HepG2 (cell line): Measurements from ENCODE around the gene SLBP. TPM values are rescaled to one million over a fixed set of nuclear protein-coding genes. Genes with fewer than 3 reads are reported as not detected.

Source experiments
- ATAC-seq: fragments of 200-7000 bp; cut with Tn5 transposase; 3 replicates; pipeline ENCODE4 v1.9.1; 2020; ENCODE audit warnings: mild to moderate bottlenecking, moderate library complexity
- BruUV-seq: library from RNA; stranded (reverse); fragments of 400-500 nt; replicated peaks from 2 replicates; lab custom pipeline; 2021; lab: Mats Ljungman, UMichigan
- CTCF ChIA-PET: fragments of 300-600 bp; formaldehyde crosslinking; extraction: SDS; loops from one replicate; lab custom pipeline; 2021; ENCODE audit warnings: low total read pairs, inconsistent platforms, low intra/inter-chr PET ratio; lab: Yijun Ruan, JAX
- POLR2A ChIA-PET: fragments of 350-600 bp; sonication (Branson Sonifier 250); formaldehyde crosslinking; loops from one replicate; lab custom pipeline; 2020; ENCODE audit warnings: antibody characterized with exemption, inconsistent platforms; lab: Yijun Ruan, JAX
- DNase-seq: peaks from one replicate; pipeline ENCODE4 v3.0.0-alpha.2; 2015; ENCODE audit warnings: low spot score
- FAIRE-seq: peaks from 3 replicates; lab custom pipeline; 2011; peaks lifted over from hg19 to GRCh38; lab: Jason Lieb, UNC
- H2AFZ ChIP-seq: one replicate; pipeline ENCODE4 v1.6.1; 2011; ENCODE audit warnings: low read length, inconsistent platforms
- H3K27ac ChIP-seq: fragments of 300-600 bp; 3 replicates; pipeline ENCODE4 v1.8.0; 2011; ENCODE audit warnings: mixed run types, mild to moderate bottlenecking, mixed read lengths, low read length, inconsistent platforms; ENCODE audit not compliant: insufficient read depth; ENCODE audit errors: extremely low read length
- H3K27me3 ChIP-seq, 2 experiments: fragments of 200-600 bp in 1 of 2; 2 replicates in 1 of 2; 3 replicates in 1 of 2; pipeline versions ENCODE4 v1.6.0 to v1.8.0; 2011; ENCODE audit warnings: low read length in 2 of 2, mild to moderate bottlenecking in 2 of 2, moderate library complexity in 2 of 2, inconsistent platforms in 1 of 2; ENCODE audit not compliant: insufficient read depth in 2 of 2, control insufficient read depth in 1 of 2
- H3K36me3 ChIP-seq, 2 experiments: fragments of 200-600 bp in 1 of 2; replicated peaks in 1 of 2; 2 replicates in 1 of 2; 3 replicates in 1 of 2; pipeline versions ENCODE4 v1.5.1 to v1.8.0; 2011; ENCODE audit warnings: low read length in 2 of 2, inconsistent platforms in 1 of 2; ENCODE audit not compliant: insufficient read depth in 2 of 2, control insufficient read depth in 1 of 2
- H3K4me1 ChIP-seq: 2 replicates; pipeline ENCODE4 v1.5.1; 2012; ENCODE audit warnings: low read length, inconsistent platforms; ENCODE audit not compliant: insufficient read depth
- H3K4me2 ChIP-seq: 2 replicates; pipeline ENCODE4 v1.6.0; 2011; ENCODE audit warnings: low read depth, low read length, inconsistent platforms
- H3K4me3 ChIP-seq, 3 experiments: fragments of 200-600 bp in 1 of 3; sonication (generic), shearing (Covaris generic) in 1 of 3; replicated peaks in 1 of 3; 2 replicates each; pipeline ENCODE4 v1.5.1; 2011 to 2016; ENCODE audit warnings: low read length in 3 of 3, inconsistent platforms in 2 of 3, low read depth in 2 of 3, mild to moderate bottlenecking in 2 of 3, control low read depth in 1 of 3, mixed read lengths in 1 of 3; ENCODE audit not compliant: insufficient read depth in 1 of 3
- H3K79me2 ChIP-seq: one replicate; pipeline ENCODE4 v1.6.1; 2011; ENCODE audit warnings: low read length, inconsistent platforms; ENCODE audit not compliant: insufficient read depth
- H3K9ac ChIP-seq: 2 replicates; pipeline ENCODE4 v1.6.0; 2011; ENCODE audit warnings: mild to moderate bottlenecking, low read depth, low read length, inconsistent platforms; ENCODE audit not compliant: insufficient read depth
- H3K9me3 ChIP-seq: 2 replicates; pipeline ENCODE4 v1.5.1; 2012; ENCODE audit warnings: mild to moderate bottlenecking, low read length
- H4K20me1 ChIP-seq: 2 replicates; pipeline ENCODE4 v1.6.0; 2011; ENCODE audit warnings: inconsistent platforms, mild to moderate bottlenecking, low read length, moderate library complexity; ENCODE audit not compliant: insufficient read depth
- DZIP1 ChIP-seq: sonication (generic); formaldehyde crosslinking; IDR thresholded peaks from 2 replicates; pipeline ENCODE4 v1.5.0; 2020; ENCODE audit warnings: mild to moderate bottlenecking, missing genetic modification reagents
- MXD4 ChIP-seq: IDR thresholded peaks from 2 replicates; pipeline ENCODE4 v1.6.1; 2016; ENCODE audit warnings: mild to moderate bottlenecking, missing biosample characterization, missing genetic modification reagents
- PAX8 ChIP-seq: sonication (generic); formaldehyde crosslinking; IDR thresholded peaks from 2 replicates; pipeline ENCODE4 v1.8.0; 2022; ENCODE audit warnings: mild to moderate bottlenecking, missing genetic modification reagents, borderline replicate concordance
- SOX6 ChIP-seq, 2 experiments: fragments of 450-650 bp in 1 of 2; sonication (generic) in 1 of 2; formaldehyde crosslinking in 1 of 2; IDR thresholded peaks; 2 replicates each; pipeline versions ENCODE4 v1.4.0 to v1.6.1; 2017 to 2020; ENCODE audit warnings: antibody characterized with exemption in 1 of 2, mild to moderate bottlenecking in 1 of 2, missing genetic modification reagents in 1 of 2
- TFE3 ChIP-seq: IDR thresholded peaks from 2 replicates; pipeline ENCODE4 v1.6.1; 2016
- YY1 ChIP-seq: IDR thresholded peaks from 2 replicates; pipeline ENCODE4 v1.6.1; 2011; ENCODE audit warnings: low read length, low read depth, moderate library complexity, mild to moderate bottlenecking; ENCODE audit not compliant: insufficient read depth, insufficient replicate concordance
- ZNF605 ChIP-seq: sonication (generic); formaldehyde crosslinking; IDR thresholded peaks from 2 replicates; pipeline ENCODE4 v1.8.0; 2022; ENCODE audit warnings: mild to moderate bottlenecking, missing genetic modification reagents
- ZNF687 ChIP-seq: sonication (generic); formaldehyde crosslinking; IDR thresholded peaks from 2 replicates; pipeline ENCODE4 v1.5.1; 2020; ENCODE audit warnings: mild to moderate bottlenecking, missing genetic modification reagents, moderate library complexity
- ZNF883 ChIP-seq: sonication (generic); formaldehyde crosslinking; IDR thresholded peaks from 2 replicates; pipeline ENCODE4 v1.5.1; 2020; ENCODE audit warnings: mild to moderate bottlenecking, missing genetic modification reagents; ENCODE audit errors: not compliant biosample characterization
- ZZZ3 ChIP-seq: sonication (generic); formaldehyde crosslinking; IDR thresholded peaks from 2 replicates; pipeline ENCODE4 v1.4.0; 2020; ENCODE audit warnings: missing genetic modification reagents, mild to moderate bottlenecking, borderline replicate concordance
- WGBS: methylation state at CpG from one replicate; pipeline ENCODE4 v1.1.6; 2017; ENCODE audit warnings: low lambda C conversion rate; 5-methylcytosine and 5-hydroxymethylcytosine counted together
- in situ Hi-C: cut with HindIII; loops from 2 replicates; pipeline ENCODE4 v1.10.0; 2017; ENCODE audit warnings: low pct_unique_long_range_greater_than_20kb; ENCODE audit not compliant: extremely low pct_ligation_motif_present
- intact Hi-C: fragments of 100-400 bp; cut with micrococcal nuclease; formaldehyde crosslinking; loops from one replicate; pipeline ENCODE4 v1.10.0; 2022; ENCODE audit not compliant: unreplicated experiment
- polyA plus RNA-seq, 8 experiments: library from polyadenylated mRNA; depleted of rRNA in 3 of 8; stranded (reverse) in 7 of 8; unstranded in 1 of 8; fragments of >200 nt; fragmentation: Illumina TruSeq in 4 of 8; extraction: Trizol in 4 of 8; gene quantifications; 2 replicates each; pipeline versions ENCODE4 v1.2.1 to v1.2.3, GENCODE V29; 2011 to 2016; ENCODE audit warnings: low read depth in 4 of 8, missing spikeins in 1 of 8, mixed read lengths in 1 of 8; ENCODE audit not compliant: insufficient read depth in 1 of 8
- total RNA-seq, 5 experiments: library from RNA; depleted of rRNA; stranded (reverse); fragments of >200 nt; fragmentation: Illumina TruSeq; extraction: Trizol; gene quantifications; 2 replicates each; pipeline ENCODE4 v1.2.3, GENCODE V29; 2016; ENCODE audit warnings: low read depth in 1 of 5

Gene SLBP
- total and polyA plus RNA-seq, 2 of the 13 experiments (the other 11 are each of a cell fraction or from before 2014, with no cell fraction given): 43.9 to 104 TPM

- TF ChIP-seq ZZZ3 (no peak), ZNF687 (CRISPR knock-in tag) (peak; percentile 66)
Observed at GRCh38 chr4:1722551-1723118, 10.5 kb upstream of the SLBP start (continued).

GRCh38 chr4:1721666-1722550 is 9.8 kb upstream of the SLBP start:
- peaks cover 45% of the 10 kb centered on the region for H3K4me1 ChIP-seq
- intact Hi-C loops: no loop called here
- peaks cover 33% of the 10 kb centered on the region for H3K79me2 ChIP-seq
- ChIA-PET POLR2A (interaction anchor here (0.7 to 3.3 kb wide), 8 partner anchors 10 to 135 kb away, joined by 3 to 31 read pairs (median 4); partner anchors contain the start of genes FGFR3, LETM1 and SLBP), CTCF (no interaction called here)
- 0% methylated on average over 27 of the region's 61 CpGs for WGBS
- no TSS peak for BruUV-seq
- H3K9me3 ChIP-seq: no peaks in the 10 kb centered on the region
- no peak overlapping the region for H2AFZ ChIP-seq
- H3K27ac ChIP-seq: peak overlapping the region; percentile 58
- FAIRE-seq (no peak), ATAC-seq (no peak), DNase-seq (no peak)
- H3K9ac ChIP-seq: peak overlapping the region; percentile 80
- peak overlapping the region; percentile 86 to 94 (median 92) for H3K4me3 ChIP-seq
- H3K4me2 ChIP-seq: peak overlapping the region; percentile 94
- no peaks in the 10 kb centered on the region for H3K27me3 ChIP-seq
- in situ Hi-C loops: no loop called here
- peaks cover 3% of the 10 kb centered on the region; the same call in 1 of the 2 replicates for H4K20me1 ChIP-seq
- peaks cover 6 to 26% of the 10 kb centered on the region in 2 experiments; a peak in 4 of 5 replicates for H3K36me3 ChIP-seq
- TF ChIP-seq MXD4: no peak
- no peak for TF ChIP-seq YY1
- 0 out of 2 replicates have a peak, but pooled peaks have one; percentile 38 for TF ChIP-seq ZNF605 (CRISPR knock-in tag)
- 0 out of 2 replicates have a peak, but pooled peaks have one; percentile 54 for TF ChIP-seq DZIP1
- no peak for TF ChIP-seq PAX8 (CRISPR knock-in tag)
- no peak for TF ChIP-seq TFE3 (CRISPR knock-in tag)
- peak; percentile 62 for TF ChIP-seq ZNF883 (CRISPR knock-in tag)
- no peak for TF ChIP-seq SOX6 (IDR thresholded peaks at IDR 0.05)
- TF ChIP-seq SOX6 (CRISPR knock-in tag; IDR thresholded peaks at IDR 0.05): no peak
